ENCODE measurements around the gene GRM8. TPM values are rescaled to one million over a fixed set of nuclear protein-coding genes. Genes with fewer than 3 reads are reported as not detected.

GRM8 gene
- total RNA-seq, 2 experiments from 2014 or later = not detected

GRCh38 chr7:126659124-126659523, 593.6 kb downstream of the GRM8 start:
- no peak for TF ChIP-seq CTCF (conservative IDR thresholded peaks at IDR 0.05; ENCODE audit: low read length)
- no TSS peak for BruUV-seq (replicated peaks)
- Histone ChIP-seq H4K20me1 (ENCODE audit: insufficient read depth, low read length) (no peaks in the 10 kb centered on the region), H3K79me2 (ENCODE audit: insufficient read depth, low read depth, low read length) (no peaks in the 10 kb centered on the region), H3K4me2 (ENCODE audit: low read length) (no peak overlapping the region), H3K27ac (ENCODE audit: low read depth, low read length, poor library complexity, severe bottlenecking) (no peak overlapping the region), H3K4me3 (ENCODE audit: low read depth, low read length, poor library complexity, severe bottlenecking) (no peak overlapping the region), H2AFZ (ENCODE audit: low read length) (no peak overlapping the region), H3K36me3 (ENCODE audit: insufficient read depth, low read length) (no peaks in the 10 kb centered on the region), H3K4me1 (ENCODE audit: insufficient read depth, low read length, poor library complexity, severe bottlenecking) (no peaks in the 10 kb centered on the region), H3K9me2 (ENCODE audit: insufficient read depth, low read length) (no peaks in the 10 kb centered on the region), H3K9me3 (ENCODE audit: low read length) (no peaks in the 10 kb centered on the region)
- intact Hi-C loops (cut with micrococcal nuclease; ENCODE audit: unreplicated experiment) = no loop called here
- CTCF ChIA-PET (ENCODE audit: unreplicated experiment) = no interaction called here
- no peak for DNase-seq (ENCODE audit: low spot score)
- POLR2A ChIA-PET = no interaction called here

GRCh38 chr7:126658684-126659083, 594.1 kb downstream of the GRM8 start:
- no peak overlapping the region for H2AFZ ChIP-seq (ENCODE audit: low read length)
- no peaks in the 10 kb centered on the region for H3K4me1 ChIP-seq (ENCODE audit: insufficient read depth, low read length, poor library complexity, severe bottlenecking)
- intact Hi-C loops (cut with micrococcal nuclease; ENCODE audit: unreplicated experiment) = no loop called here
- no peaks in the 10 kb centered on the region for H4K20me1 ChIP-seq (ENCODE audit: insufficient read depth, low read length)
- H3K9me2 ChIP-seq (ENCODE audit: insufficient read depth, low read length) = no peaks in the 10 kb centered on the region
- H3K27ac ChIP-seq (ENCODE audit: low read depth, low read length, poor library complexity, severe bottlenecking) = no peak overlapping the region
- no peak for DNase-seq (ENCODE audit: low spot score)
- ChIA-PET POLR2A (no interaction called here), CTCF (ENCODE audit: unreplicated experiment) (no interaction called here)
- H3K9me3 ChIP-seq (ENCODE audit: low read length) = no peaks in the 10 kb centered on the region
- no TSS peak for BruUV-seq (replicated peaks)
- no peak overlapping the region for H3K4me3 ChIP-seq (ENCODE audit: low read depth, low read length, poor library complexity, severe bottlenecking)
- H3K36me3 ChIP-seq (ENCODE audit: insufficient read depth, low read length) = no peaks in the 10 kb centered on the region
- TF ChIP-seq EZH2phosphoT487 (IDR thresholded peaks at IDR 0.05; ENCODE audit: borderline replicate concordance, low read depth, low read length) = no peak
- TF ChIP-seq CTCF (conservative IDR thresholded peaks at IDR 0.05; ENCODE audit: low read length) = no peak
- no peaks in the 10 kb centered on the region for H3K79me2 ChIP-seq (ENCODE audit: insufficient read depth, low read depth, low read length)
- H3K4me2 ChIP-seq (ENCODE audit: low read length) = no peak overlapping the region

GRCh38 chr7:126657599-126658358, 595.0 kb downstream of the GRM8 start:
- TF ChIP-seq EZH2phosphoT487 (IDR thresholded peaks at IDR 0.05; ENCODE audit: borderline replicate concordance, low read depth, low read length) (no peak), CTCF (conservative IDR thresholded peaks at IDR 0.05; ENCODE audit: low read length) (no peak)
- no peaks in the 10 kb centered on the region for H3K9me3 ChIP-seq (ENCODE audit: low read length)
- H3K9me2 ChIP-seq (ENCODE audit: insufficient read depth, low read length) = no peaks in the 10 kb centered on the region
- intact Hi-C loops (cut with micrococcal nuclease; ENCODE audit: unreplicated experiment) = no loop called here
- H3K79me2 ChIP-seq (ENCODE audit: insufficient read depth, low read depth, low read length) = no peaks in the 10 kb centered on the region
- ChIA-PET POLR2A (interaction anchor here (0.6 to 0.9 kb wide), 5 partner anchors 17 to 102 kb away, joined by 3 to 6 read pairs (median 4); no protein-coding TSS in a partner anchor), CTCF (ENCODE audit: unreplicated experiment) (no interaction called here)
- BruUV-seq (replicated peaks) = no TSS peak
- no peak overlapping the region for H2AFZ ChIP-seq (ENCODE audit: low read length)
- H3K4me3 ChIP-seq (ENCODE audit: low read depth, low read length, poor library complexity, severe bottlenecking) = no peak overlapping the region
- no peaks in the 10 kb centered on the region for H3K4me1 ChIP-seq (ENCODE audit: insufficient read depth, low read length, poor library complexity, severe bottlenecking)
- no peak overlapping the region; the same call in 1 of the 2 replicates for H3K4me2 ChIP-seq (ENCODE audit: low read length)
- H3K27ac ChIP-seq (ENCODE audit: low read depth, low read length, poor library complexity, severe bottlenecking) = no peak overlapping the region
- peak; percentile 1 for DNase-seq (ENCODE audit: low spot score)
- no peaks in the 10 kb centered on the region for H3K36me3 ChIP-seq (ENCODE audit: insufficient read depth, low read length)
- H4K20me1 ChIP-seq (ENCODE audit: insufficient read depth, low read length) = no peaks in the 10 kb centered on the region
